Testis (tissue), 3 donors: Measurements from ENCODE around the gene POMP. TPM values are rescaled to one million over a fixed set of nuclear protein-coding genes. Genes with fewer than 3 reads are reported as not detected.
"Not testable (repeated sequence)": the region's sequence is repeated elsewhere in the genome, so short reads cannot be mapped to it uniquely, and the experiment has no call there.

ENCODE experiments used
- DNase-seq: peaks from one replicate; pipeline ENCODE4 v3.0.0-alpha.2; 2019
- H3K27ac ChIP-seq, 2 donors: fragments of 200-600 bp; sonication (generic); one replicate each; pipeline ENCODE4 v1.5.1; 2019
- H3K27me3 ChIP-seq: fragments of 200-600 bp; sonication (generic); one replicate; pipeline ENCODE4 v1.5.1; 2019
- H3K36me3 ChIP-seq: fragments of 200-600 bp; sonication (generic); one replicate; pipeline ENCODE4 v1.5.1; 2017; ENCODE audit warnings: low read depth; ENCODE audit errors: missing control alignments
- H3K4me1 ChIP-seq: fragments of 200-600 bp; sonication (generic); one replicate; pipeline ENCODE4 v1.5.1; 2019
- H3K4me3 ChIP-seq, 2 donors: fragments of 200-600 bp; sonication (generic); one replicate each; pipeline ENCODE4 v1.5.1; 2017 to 2019
- H3K9me3 ChIP-seq: fragments of 200-600 bp; sonication (generic); one replicate; pipeline ENCODE4 v1.5.1; 2017
- CTCF ChIP-seq, 3 experiments: fragments of 450-650 bp in 2 of 3; fragments of 200-600 bp in 1 of 3; sonication (generic) in 1 of 3; IDR thresholded peaks; one replicate each; pipeline ENCODE4 v1.5.1; 2016 to 2019; ENCODE audit warnings: antibody characterized with exemption in 3 of 3, mild to moderate bottlenecking in 2 of 3, moderate library complexity in 1 of 3
- POLR2A ChIP-seq: fragments of 450-650 bp; IDR thresholded peaks from one replicate; pipeline ENCODE4 v1.6.1; 2017; ENCODE audit warnings: antibody characterized with exemption, mild to moderate bottlenecking, moderate library complexity
- WGBS, 2 donors: methylation state at CpG; one replicate each; pipeline ENCODE4 v1.1.5; 2018; 5-methylcytosine and 5-hydroxymethylcytosine counted together
- intact Hi-C: fragments of 100-400 bp; cut with DNase I; formaldehyde crosslinking; loops from one replicate; pipeline ENCODE4 v1.15.1; 2023; ENCODE audit warnings: low total_unique reads
- polyA plus RNA-seq: library from polyadenylated mRNA; stranded (reverse); fragments of 350-450 nt; fragmentation: Illumina TruSeq; extraction: RNeasy Lipid Tissue Mini Kit (QIAGEN cat#74804); gene quantifications from one replicate; pipeline ENCODE4 v1.2.3, GENCODE V29; 2014; ENCODE audit warnings: low read depth, low replicate concordance; ENCODE audit not compliant: insufficient read depth
- total RNA-seq, 2 donors: library from RNA; depleted of rRNA; stranded (reverse); fragments of >200 nt; gene quantifications; one replicate each; pipeline ENCODE4 v1.2.3, GENCODE V29; 2016

Gene POMP
- total and polyA plus RNA-seq, 3 donors from 2014 or later: 53.4 to 114 (median 57.3) TPM

DNA sequence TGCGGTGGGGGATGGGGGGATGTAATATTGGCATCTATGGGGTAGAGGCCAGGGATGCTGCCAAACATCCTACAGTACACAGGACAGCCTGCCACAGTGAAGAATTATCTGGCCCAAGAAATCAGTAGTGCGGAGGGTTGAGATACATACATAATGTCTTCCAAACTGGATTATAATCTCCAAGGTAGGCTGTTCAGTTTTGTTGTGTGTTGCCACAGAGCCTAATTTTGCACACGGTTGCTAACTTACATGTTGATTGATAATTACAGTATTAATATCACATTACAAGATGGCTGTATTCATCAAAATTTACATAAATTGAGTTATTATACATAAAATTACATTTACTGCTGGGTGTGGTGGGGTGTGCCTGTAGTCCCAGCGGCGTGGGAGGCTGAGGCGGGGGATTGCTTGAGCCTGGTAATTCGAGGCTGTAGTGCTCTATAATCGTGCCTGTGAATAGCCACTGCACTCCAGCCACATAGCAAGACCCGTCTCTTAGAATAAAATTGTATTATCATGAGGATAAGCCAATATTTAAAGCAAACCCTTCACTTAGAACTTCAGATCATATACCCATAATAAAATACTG is 8.1 kb downstream of the POMP start:
- no peak overlapping the region for H3K4me3 ChIP-seq
- no peaks in the 10 kb centered on the region for H3K4me1 ChIP-seq
- H3K9me3 ChIP-seq: no peaks in the 10 kb centered on the region
- H3K27ac ChIP-seq: no peak overlapping the region
- TF ChIP-seq POLR2A (no peak), CTCF (IDR thresholded peaks at IDR 0.05) (no peak)
- WGBS, 2 donors: 92 to 93% methylated on average over 9 of the region's 9 CpGs
- intact Hi-C loops: no loop called here
- DNase-seq: no peak
- peaks cover 3% of the 10 kb centered on the region for H3K36me3 ChIP-seq
- H3K27me3 ChIP-seq: no peaks in the 10 kb centered on the region

GRCh38 chr13:28671126-28671792 is 12.3 kb downstream of the POMP start:
- intact Hi-C loops: no loop called here
- no peak for DNase-seq
- Histone ChIP-seq H3K27ac (no peak overlapping the region), H3K4me1 (no peaks in the 10 kb centered on the region), H3K27me3 (no peaks in the 10 kb centered on the region), H3K9me3 (no peaks in the 10 kb centered on the region), H3K4me3 (no peak overlapping the region), H3K36me3 (peaks cover 3% of the 10 kb centered on the region)
- no peak for TF ChIP-seq POLR2A

GRCh38 chr13:28678809-28679208 is 19.9 kb downstream of the POMP start:
- H3K27ac ChIP-seq: no peak overlapping the region
- H3K9me3 ChIP-seq: no peaks in the 10 kb centered on the region
- DNase-seq: no peak
- TF ChIP-seq CTCF (IDR thresholded peaks at IDR 0.05): no peak
- no peak for TF ChIP-seq POLR2A
- no peaks in the 10 kb centered on the region for H3K27me3 ChIP-seq
- intact Hi-C loops: no loop called here
- WGBS, 2 donors: 69 to 84% methylated on average over 1 of the region's 1 CpG
- no peaks in the 10 kb centered on the region for H3K36me3 ChIP-seq
- no peaks in the 10 kb centered on the region for H3K4me1 ChIP-seq
- H3K4me3 ChIP-seq: no peak overlapping the region

DNA sequence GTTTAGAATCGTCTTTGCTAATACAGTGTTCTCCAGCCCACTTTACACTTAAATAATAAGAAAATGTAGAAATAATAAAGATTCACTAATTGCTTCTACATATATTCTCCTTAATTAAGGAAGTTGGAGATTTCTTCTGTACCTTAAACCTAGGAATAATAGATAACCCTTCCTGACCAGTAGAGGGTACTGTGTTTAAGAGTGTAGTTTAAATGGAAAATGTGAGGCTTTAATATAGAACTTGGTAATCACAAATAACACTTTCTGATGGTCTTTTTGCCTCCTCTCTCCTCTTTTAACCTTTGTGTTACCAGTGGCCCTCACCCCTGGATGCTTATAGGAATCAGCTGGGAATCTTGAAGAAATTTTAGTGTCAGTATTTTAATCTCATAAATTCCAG is 20.7 kb downstream of the POMP start:
- no peaks in the 10 kb centered on the region for H3K36me3 ChIP-seq
- peak in 1 of 3 experiments; percentile 8 for TF ChIP-seq CTCF (IDR thresholded peaks at IDR 0.05)
- TF ChIP-seq POLR2A: no peak
- no peak overlapping the region for H3K27ac ChIP-seq
- H3K27me3 ChIP-seq: no peaks in the 10 kb centered on the region
- no peaks in the 10 kb centered on the region for H3K9me3 ChIP-seq
- intact Hi-C loops: no loop called here
- 79 to 86% methylated on average over 1 of the region's 1 CpG for WGBS, 2 donors
- no peak overlapping the region for H3K4me3 ChIP-seq
- H3K4me1 ChIP-seq: no peaks in the 10 kb centered on the region
- no peak for DNase-seq

- 95 to 96% methylated on average over 2 of the region's 2 CpGs for WGBS, 2 donors
- H3K27ac ChIP-seq: no peak overlapping the region
- no peak overlapping the region for H3K4me3 ChIP-seq
- intact Hi-C loops: no loop called here
- no peak for DNase-seq
- H3K9me3 ChIP-seq: no peaks in the 10 kb centered on the region
- no peak for TF ChIP-seq CTCF (IDR thresholded peaks at IDR 0.05)
- TF ChIP-seq POLR2A: no peak
- H3K27me3 ChIP-seq: no peaks in the 10 kb centered on the region
- H3K36me3 ChIP-seq: no peaks in the 10 kb centered on the region
- no peaks in the 10 kb centered on the region for H3K4me1 ChIP-seq
Observed at GRCh38 chr13:28680541-28680940, 21.6 kb downstream of the POMP start.

- DNase-seq, H3K4me1 ChIP-seq, H3K36me3 ChIP-seq, H3K27ac ChIP-seq, H3K9me3 ChIP-seq, intact Hi-C loops, H3K27me3 ChIP-seq, H3K4me3 ChIP-seq: not testable (repeated sequence)
- WGBS, 2 donors: 86 to 92% methylated on average over 8 of the region's 8 CpGs
Observed at GRCh38 chr13:28683169-28683568, 24.2 kb downstream of the POMP start.
